Peyer's patch (tissue), 4 donors: Measurements from ENCODE around the gene CDC42BPA. TPM values are rescaled to one million over a fixed set of nuclear protein-coding genes. Genes with fewer than 3 reads are reported as not detected.

Experiments
- DNase-seq, 3 donors: peaks; one replicate each; pipeline ENCODE4 v3.0.0-alpha.2; 2017 to 2019
- H3K27ac ChIP-seq, 4 donors: fragments of 200-600 bp; sonication (generic); one replicate each; pipeline ENCODE4 v1.5.1; 2016 to 2019
- H3K27me3 ChIP-seq, 2 donors: fragments of 200-600 bp; sonication (generic); one replicate each; pipeline ENCODE4 v1.5.1; 2019
- H3K36me3 ChIP-seq, 3 donors: fragments of 200-600 bp; sonication (generic); one replicate each; pipeline ENCODE4 v1.5.1; 2016 to 2019
- H3K4me1 ChIP-seq, 4 donors: fragments of 200-600 bp; sonication (generic); one replicate each; pipeline ENCODE4 v1.5.1; 2016 to 2019
- H3K4me3 ChIP-seq, 4 donors: fragments of 200-600 bp; sonication (generic); 1 replicate in 3 of 4; 2 replicates in 1 of 4; pipeline ENCODE4 v1.5.1; 2016 to 2019; ENCODE audit warnings: mild to moderate bottlenecking in 1 of 4
- H3K9me3 ChIP-seq, 4 donors: fragments of 200-600 bp; sonication (generic); one replicate each; pipeline ENCODE4 v1.5.1; 2016 to 2019; ENCODE audit warnings: mild to moderate bottlenecking in 1 of 4
- POLR2A ChIP-seq, 2 donors: fragments of 450-650 bp; IDR thresholded peaks; one replicate each; pipeline ENCODE4 v1.5.1; 2017; ENCODE audit warnings: antibody characterized with exemption in 2 of 2, mild to moderate bottlenecking in 2 of 2, moderate library complexity in 2 of 2
- total RNA-seq, 4 donors: library from RNA; depleted of rRNA; stranded (reverse); fragments of >200 nt; gene quantifications; one replicate each; pipeline ENCODE4 v1.1.0, GENCODE V29; 2016
- TF ChIP-seq, protein P1 (sequence below), 6 experiments: fragments of 450-650 bp in 4 of 6; fragments of 200-600 bp in 2 of 6; sonication (generic) in 1 of 6; IDR thresholded peaks; one replicate each; pipeline ENCODE4 v1.5.1; 2017 to 2019; ENCODE audit warnings: antibody characterized with exemption in 6 of 6, mild to moderate bottlenecking in 3 of 6, moderate library complexity in 1 of 6

The CDC42BPA gene
- total RNA-seq, 4 donors from 2014 or later, result 49.3 to 107 (median 53.9) TPM

DNA sequence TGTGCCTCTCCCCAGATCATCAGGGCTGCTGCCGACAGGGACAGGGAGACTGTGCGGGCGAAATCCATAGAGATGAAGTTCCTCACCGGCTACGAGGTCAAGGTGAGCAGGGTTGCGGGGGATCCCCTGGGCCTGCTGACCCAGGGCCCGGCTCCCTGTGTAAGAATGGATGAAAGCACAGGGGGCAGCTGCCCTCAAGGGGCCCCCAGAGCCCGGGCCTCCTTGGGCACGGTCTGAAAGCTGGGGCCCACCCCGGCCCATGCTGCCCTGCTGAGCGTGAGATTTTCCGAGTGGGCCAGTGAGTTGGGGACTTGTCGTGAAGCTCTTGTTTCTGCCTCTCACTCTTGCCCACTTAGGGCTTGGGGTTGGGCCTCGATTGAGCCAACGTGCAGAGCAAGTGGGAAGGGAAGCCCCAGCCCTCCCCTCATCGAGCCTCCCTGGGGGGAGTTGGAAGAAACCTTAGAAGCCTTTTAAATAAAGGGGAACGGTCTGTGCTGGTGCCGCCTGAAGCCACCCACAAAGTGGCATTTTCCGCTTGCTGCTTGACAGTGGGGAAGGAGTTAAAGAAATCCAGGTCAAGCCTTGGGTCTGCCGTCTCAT is 333.0 kb downstream of the CDC42BPA start:
- H3K27ac ChIP-seq, result no peak overlapping the region
- H3K4me3 ChIP-seq, result no peak overlapping the region
- peaks cover 0 to 30% (median 4%) of the 10 kb centered on the region in 4 donors for H3K4me1 ChIP-seq
- no peak for TF ChIP-seq POLR2A (IDR thresholded peaks at IDR 0.05)
- TF ChIP-seq, protein P1, sequence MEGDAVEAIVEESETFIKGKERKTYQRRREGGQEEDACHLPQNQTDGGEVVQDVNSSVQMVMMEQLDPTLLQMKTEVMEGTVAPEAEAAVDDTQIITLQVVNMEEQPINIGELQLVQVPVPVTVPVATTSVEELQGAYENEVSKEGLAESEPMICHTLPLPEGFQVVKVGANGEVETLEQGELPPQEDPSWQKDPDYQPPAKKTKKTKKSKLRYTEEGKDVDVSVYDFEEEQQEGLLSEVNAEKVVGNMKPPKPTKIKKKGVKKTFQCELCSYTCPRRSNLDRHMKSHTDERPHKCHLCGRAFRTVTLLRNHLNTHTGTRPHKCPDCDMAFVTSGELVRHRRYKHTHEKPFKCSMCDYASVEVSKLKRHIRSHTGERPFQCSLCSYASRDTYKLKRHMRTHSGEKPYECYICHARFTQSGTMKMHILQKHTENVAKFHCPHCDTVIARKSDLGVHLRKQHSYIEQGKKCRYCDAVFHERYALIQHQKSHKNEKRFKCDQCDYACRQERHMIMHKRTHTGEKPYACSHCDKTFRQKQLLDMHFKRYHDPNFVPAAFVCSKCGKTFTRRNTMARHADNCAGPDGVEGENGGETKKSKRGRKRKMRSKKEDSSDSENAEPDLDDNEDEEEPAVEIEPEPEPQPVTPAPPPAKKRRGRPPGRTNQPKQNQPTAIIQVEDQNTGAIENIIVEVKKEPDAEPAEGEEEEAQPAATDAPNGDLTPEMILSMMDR (IDR thresholded peaks at IDR 0.05), result no peak
- DNase-seq, result peak in 1 of 3 donors; percentile 34
- peaks cover 0 to 48% (median 0%) of the 10 kb centered on the region in 3 donors for H3K36me3 ChIP-seq
- no peaks in the 10 kb centered on the region for H3K27me3 ChIP-seq
- no peaks in the 10 kb centered on the region for H3K9me3 ChIP-seq

DNA sequence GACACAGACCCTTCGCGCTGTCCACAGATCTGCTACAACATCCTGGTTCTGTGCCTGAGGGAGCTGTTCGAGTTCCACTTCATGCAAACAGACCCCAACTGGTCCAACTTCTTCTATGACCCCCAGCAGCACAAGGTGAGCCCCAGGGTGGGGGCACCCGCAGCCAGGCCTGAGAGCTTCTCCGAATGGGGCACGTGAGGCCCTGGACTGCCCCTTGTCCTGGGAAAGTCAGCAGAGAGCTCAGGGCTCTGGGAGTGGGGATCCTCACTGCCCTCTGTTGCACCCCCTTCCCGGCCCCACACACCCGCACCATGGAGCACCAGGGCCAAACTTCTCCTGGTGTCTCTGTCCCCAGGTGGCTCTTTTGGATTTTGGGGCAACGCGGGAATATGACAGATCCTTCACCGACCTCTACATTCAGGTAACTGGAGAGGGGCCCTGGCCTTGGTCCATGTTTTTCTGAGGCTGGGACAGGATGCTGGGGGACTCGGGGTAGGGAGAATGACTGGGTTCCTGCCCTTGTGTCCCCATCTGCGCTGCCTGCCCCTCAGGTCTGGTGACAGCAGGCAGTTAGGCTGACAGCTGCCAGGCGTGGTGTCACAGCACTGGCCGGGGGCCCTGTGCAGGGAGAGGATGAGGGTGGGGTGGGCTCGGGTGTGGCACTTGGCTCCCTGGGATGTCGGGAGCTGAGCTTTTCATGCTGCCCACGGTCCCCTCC is 333.6 kb downstream of the CDC42BPA start:
- Histone ChIP-seq H3K4me3 (no peak overlapping the region), H3K4me1 (peaks cover 0 to 24% (median 2%) of the 10 kb centered on the region in 4 donors), H3K27ac (no peak overlapping the region), H3K27me3 (no peaks in the 10 kb centered on the region), H3K9me3 (no peaks in the 10 kb centered on the region), H3K36me3 (peaks cover 0 to 48% (median 0%) of the 10 kb centered on the region in 3 donors)
- TF ChIP-seq, protein P1 (IDR thresholded peaks at IDR 0.05), result no peak
- TF ChIP-seq POLR2A (IDR thresholded peaks at IDR 0.05), result no peak
- peak in 1 of 3 donors; percentile 43 for DNase-seq

DNA sequence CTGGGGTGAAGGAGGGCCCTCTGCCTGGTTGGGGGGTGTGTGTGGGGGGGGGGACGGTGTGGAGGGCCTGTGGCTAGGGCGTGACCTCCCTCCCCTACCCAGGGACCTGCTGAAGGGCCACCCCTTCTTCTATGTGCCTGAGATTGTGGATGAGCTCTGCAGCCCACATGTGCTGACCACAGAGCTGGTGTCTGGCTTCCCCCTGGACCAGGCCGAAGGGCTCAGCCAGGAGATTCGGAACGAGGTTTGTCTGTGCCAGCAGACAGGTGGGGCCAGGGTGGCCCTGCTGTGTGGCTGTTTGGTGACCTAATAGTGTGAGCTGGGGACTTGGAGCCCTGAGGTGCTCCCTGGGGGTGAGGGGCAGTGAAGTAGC is 334.3 kb downstream of the CDC42BPA start:
- H3K4me3 ChIP-seq, result no peak overlapping the region
- no peak overlapping the region for H3K27ac ChIP-seq

DNA sequence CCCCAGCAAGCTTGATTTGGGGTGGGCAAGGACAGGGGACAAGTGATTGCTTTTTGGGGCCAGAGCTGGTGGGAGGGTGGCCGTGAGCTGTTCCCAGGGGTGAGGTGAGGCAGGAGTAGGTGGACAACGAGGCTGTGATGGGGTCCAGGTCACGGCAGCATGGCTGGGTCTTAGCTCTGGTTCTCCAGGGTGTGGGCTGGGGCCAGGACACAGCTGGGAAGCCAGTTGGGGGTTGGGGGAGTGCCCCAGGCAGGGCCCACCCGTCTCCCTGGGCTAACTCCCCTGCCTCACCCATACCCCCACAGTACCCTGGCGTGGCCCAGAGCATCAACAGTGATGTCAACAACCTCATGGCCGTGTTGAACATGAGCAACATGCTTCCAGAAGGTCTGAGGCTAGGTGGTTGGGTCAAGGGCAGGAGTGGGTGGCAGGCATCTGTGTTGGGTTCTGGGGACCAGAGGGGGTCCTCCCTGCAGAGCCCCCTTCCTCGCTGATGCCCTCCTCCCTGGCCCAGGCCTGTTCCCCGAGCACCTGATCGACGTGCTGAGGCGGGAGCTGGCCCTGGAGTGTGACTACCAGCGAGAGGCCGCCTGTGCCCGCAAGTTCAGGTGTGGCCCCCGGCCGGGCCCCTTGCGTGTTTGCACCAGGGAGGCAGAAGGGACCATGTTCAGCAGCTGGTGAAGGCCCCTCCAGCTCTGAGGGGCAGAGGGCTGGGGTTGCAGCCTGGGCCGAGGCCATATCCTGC is 334.9 kb downstream of the CDC42BPA start:
- peaks cover 0 to 48% (median 0%) of the 10 kb centered on the region in 3 donors for H3K36me3 ChIP-seq
- no peak overlapping the region for H3K27ac ChIP-seq

More for the DNA sequence above, 334.3 kb downstream of the CDC42BPA start:
- Histone ChIP-seq H3K4me1 (peaks cover 0 to 17% (median 0%) of the 10 kb centered on the region in 4 donors), H3K9me3 (no peaks in the 10 kb centered on the region), H3K36me3 (peaks cover 0 to 48% (median 0%) of the 10 kb centered on the region in 3 donors), H3K27me3 (no peaks in the 10 kb centered on the region)
- TF ChIP-seq POLR2A (IDR thresholded peaks at IDR 0.05), result no peak
- TF ChIP-seq, protein P1 (IDR thresholded peaks at IDR 0.05), result no peak
- peak in 1 of 3 donors; percentile 41 for DNase-seq

More for the DNA sequence above, 334.9 kb downstream of the CDC42BPA start:
- Histone ChIP-seq H3K27me3 (no peaks in the 10 kb centered on the region), H3K9me3 (no peaks in the 10 kb centered on the region), H3K4me1 (peaks cover 0 to 11% (median 0%) of the 10 kb centered on the region in 4 donors), H3K4me3 (no peak overlapping the region)
- TF ChIP-seq, protein P1 (IDR thresholded peaks at IDR 0.05), result no peak
- TF ChIP-seq POLR2A (IDR thresholded peaks at IDR 0.05), result no peak
- DNase-seq, result peak in 1 of 3 donors; percentile 42
